Panc1 (cell line): ENCODE data around the gene PDXDC1. TPM values are rescaled to one million over a fixed set of nuclear protein-coding genes. Genes with fewer than 3 reads are reported as not detected.

Experiments
- ATAC-seq: fragments of 200-7000 bp; cut with Tn5 transposase; 2 replicates; pipeline ENCODE4 v1.9.1; 2020; ENCODE audit warnings: mild to moderate bottlenecking, moderate library complexity
- BruUV-seq: library from RNA; stranded (reverse); fragments of 400-500 nt; replicated peaks from 2 replicates; lab custom pipeline; 2021; lab: Mats Ljungman, UMichigan
- CTCF ChIA-PET: fragments of 300-600 bp; sonication (Branson Sonifier 250); formaldehyde crosslinking; loops from one replicate; lab custom pipeline; 2022; ENCODE audit warnings: antibody characterized with exemption; lab: Charles Lee
- POLR2A ChIA-PET: fragments of 300-600 bp; sonication (Branson Sonifier 250); formaldehyde crosslinking; loops from one replicate; lab custom pipeline; 2022; ENCODE audit warnings: antibody characterized with exemption; lab: Charles Lee
- DNase-seq: peaks from one replicate; pipeline ENCODE4 v3.0.0-alpha.2; 2010; ENCODE audit warnings: low read depth, low spot score
- H3K27ac ChIP-seq: 2 replicates; pipeline ENCODE4 v1.5.1; 2011; ENCODE audit warnings: mild to moderate bottlenecking, low read length, inconsistent platforms
- H3K27me3 ChIP-seq: fragments of 200-500 bp; sonication (Bioruptor generic); 2 replicates; pipeline ENCODE4 v1.6.0; 2014; ENCODE audit warnings: low read length, inconsistent platforms; ENCODE audit not compliant: control insufficient read depth, insufficient read depth
- H3K36me3 ChIP-seq: fragments of 200-500 bp; sonication (Bioruptor generic); 2 replicates; pipeline ENCODE4 v1.5.1; 2014; ENCODE audit warnings: inconsistent platforms, mild to moderate bottlenecking, low read length, moderate library complexity; ENCODE audit not compliant: control insufficient read depth, insufficient read depth
- H3K4me1 ChIP-seq: 2 replicates; pipeline ENCODE4 v1.5.1; 2011; ENCODE audit warnings: inconsistent platforms, mild to moderate bottlenecking, low read length, moderate library complexity; ENCODE audit not compliant: control insufficient read depth, insufficient read depth
- H3K4me3 ChIP-seq, 2 experiments: 2 replicates each; pipeline ENCODE4 v1.5.1; 2011 to 2012; ENCODE audit warnings: low read depth in 2 of 2, low read length in 2 of 2, mild to moderate bottlenecking in 2 of 2, inconsistent platforms in 1 of 2, moderate library complexity in 1 of 2
- H3K9me3 ChIP-seq: fragments of 200-500 bp; sonication (Bioruptor generic); 2 replicates; pipeline ENCODE4 v1.5.1; 2014; ENCODE audit warnings: low read depth, mild to moderate bottlenecking, inconsistent platforms, low read length, moderate library complexity; ENCODE audit not compliant: control insufficient read depth, insufficient read depth
- POLR2AphosphoS5 ChIP-seq: IDR thresholded peaks from 2 replicates; pipeline ENCODE4 v1.6.1; 2012; ENCODE audit warnings: mild to moderate bottlenecking, low read depth, low read length, moderate library complexity
- SIN3A ChIP-seq: IDR thresholded peaks from 2 replicates; pipeline ENCODE4 v1.6.1; 2012; ENCODE audit warnings: low read depth, mild to moderate bottlenecking, low read length, moderate library complexity, borderline replicate concordance; ENCODE audit not compliant: insufficient read depth
- TCF7L2 ChIP-seq: IDR thresholded peaks from 2 replicates; pipeline ENCODE4 v1.6.1; 2011; ENCODE audit warnings: mild to moderate bottlenecking, low read depth, low read length, inconsistent platforms
- in situ Hi-C: cut with HindIII; loops from 2 replicates; pipeline ENCODE4 v1.10.0; 2016; ENCODE audit warnings: low sequenced_read_pairs, low pct_unique_long_range_greater_than_20kb
- intact Hi-C: fragments of 100-400 bp; cut with micrococcal nuclease; formaldehyde crosslinking; loops from one replicate; pipeline ENCODE4 v1.10.0; 2022; ENCODE audit not compliant: unreplicated experiment
- total RNA-seq: library from RNA; stranded (reverse); gene quantifications from one replicate; pipeline ENCODE4 v1.2.1, GENCODE V29; 2021; ENCODE audit not compliant: unreplicated experiment
- TF ChIP-seq, protein P1 (sequence below): fragments of 450-650 bp; IDR thresholded peaks from 2 replicates; pipeline ENCODE4 v1.5.1; 2017; ENCODE audit warnings: mild to moderate bottlenecking
- TF ChIP-seq, protein P2 (sequence below), 2 experiments: IDR thresholded peaks; 2 replicates each; pipeline ENCODE4 v1.6.1; 2011 to 2012; ENCODE audit warnings: low read depth in 2 of 2, control low read depth in 1 of 2, low read length in 1 of 2, mild to moderate bottlenecking in 1 of 2, moderate library complexity in 1 of 2; ENCODE audit not compliant: insufficient read depth in 1 of 2

The PDXDC1 gene
- total RNA-seq, 1 experiment from 2014 or later, result 103 TPM

DNA sequence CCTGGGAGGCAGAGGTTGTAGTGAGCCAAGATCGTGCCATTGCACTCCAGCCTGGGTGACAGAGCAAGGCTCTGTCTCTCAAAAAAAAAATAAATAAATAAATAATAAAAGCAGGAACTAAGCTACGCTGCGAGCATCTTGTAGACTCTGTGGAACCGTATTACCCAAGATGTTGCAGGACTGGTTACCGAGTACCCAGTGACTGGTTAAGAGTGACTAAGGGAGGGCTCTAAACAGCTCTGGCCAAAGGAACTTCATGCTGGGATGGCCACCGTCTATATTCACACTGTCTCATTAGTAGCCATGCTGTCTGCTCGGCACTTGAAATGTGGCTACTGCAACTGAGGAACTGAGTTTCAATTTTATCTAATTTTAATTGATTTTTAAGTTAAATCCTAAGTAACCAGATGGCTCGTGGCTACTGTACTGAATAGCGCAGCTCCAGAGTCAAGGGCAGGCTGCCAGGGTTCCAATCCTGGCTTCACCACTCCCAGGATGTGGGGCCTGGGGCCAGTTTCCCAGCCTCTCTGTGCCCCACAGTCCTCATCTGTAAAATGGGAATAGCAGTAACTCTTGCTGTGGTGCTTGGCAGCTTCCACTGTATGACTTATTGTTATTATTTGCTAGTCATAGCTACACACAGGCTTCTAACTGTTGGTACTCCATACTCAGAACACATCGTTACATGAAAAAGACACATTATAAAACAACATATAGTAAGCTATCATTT, 78.1 kb downstream of the PDXDC1 start:
- no peak for TF ChIP-seq SIN3A
- no peak for TF ChIP-seq POLR2AphosphoS5
- TF ChIP-seq TCF7L2, result no peak
- TF ChIP-seq, protein P1, sequence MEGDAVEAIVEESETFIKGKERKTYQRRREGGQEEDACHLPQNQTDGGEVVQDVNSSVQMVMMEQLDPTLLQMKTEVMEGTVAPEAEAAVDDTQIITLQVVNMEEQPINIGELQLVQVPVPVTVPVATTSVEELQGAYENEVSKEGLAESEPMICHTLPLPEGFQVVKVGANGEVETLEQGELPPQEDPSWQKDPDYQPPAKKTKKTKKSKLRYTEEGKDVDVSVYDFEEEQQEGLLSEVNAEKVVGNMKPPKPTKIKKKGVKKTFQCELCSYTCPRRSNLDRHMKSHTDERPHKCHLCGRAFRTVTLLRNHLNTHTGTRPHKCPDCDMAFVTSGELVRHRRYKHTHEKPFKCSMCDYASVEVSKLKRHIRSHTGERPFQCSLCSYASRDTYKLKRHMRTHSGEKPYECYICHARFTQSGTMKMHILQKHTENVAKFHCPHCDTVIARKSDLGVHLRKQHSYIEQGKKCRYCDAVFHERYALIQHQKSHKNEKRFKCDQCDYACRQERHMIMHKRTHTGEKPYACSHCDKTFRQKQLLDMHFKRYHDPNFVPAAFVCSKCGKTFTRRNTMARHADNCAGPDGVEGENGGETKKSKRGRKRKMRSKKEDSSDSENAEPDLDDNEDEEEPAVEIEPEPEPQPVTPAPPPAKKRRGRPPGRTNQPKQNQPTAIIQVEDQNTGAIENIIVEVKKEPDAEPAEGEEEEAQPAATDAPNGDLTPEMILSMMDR, result no peak
- TF ChIP-seq, protein P2, sequence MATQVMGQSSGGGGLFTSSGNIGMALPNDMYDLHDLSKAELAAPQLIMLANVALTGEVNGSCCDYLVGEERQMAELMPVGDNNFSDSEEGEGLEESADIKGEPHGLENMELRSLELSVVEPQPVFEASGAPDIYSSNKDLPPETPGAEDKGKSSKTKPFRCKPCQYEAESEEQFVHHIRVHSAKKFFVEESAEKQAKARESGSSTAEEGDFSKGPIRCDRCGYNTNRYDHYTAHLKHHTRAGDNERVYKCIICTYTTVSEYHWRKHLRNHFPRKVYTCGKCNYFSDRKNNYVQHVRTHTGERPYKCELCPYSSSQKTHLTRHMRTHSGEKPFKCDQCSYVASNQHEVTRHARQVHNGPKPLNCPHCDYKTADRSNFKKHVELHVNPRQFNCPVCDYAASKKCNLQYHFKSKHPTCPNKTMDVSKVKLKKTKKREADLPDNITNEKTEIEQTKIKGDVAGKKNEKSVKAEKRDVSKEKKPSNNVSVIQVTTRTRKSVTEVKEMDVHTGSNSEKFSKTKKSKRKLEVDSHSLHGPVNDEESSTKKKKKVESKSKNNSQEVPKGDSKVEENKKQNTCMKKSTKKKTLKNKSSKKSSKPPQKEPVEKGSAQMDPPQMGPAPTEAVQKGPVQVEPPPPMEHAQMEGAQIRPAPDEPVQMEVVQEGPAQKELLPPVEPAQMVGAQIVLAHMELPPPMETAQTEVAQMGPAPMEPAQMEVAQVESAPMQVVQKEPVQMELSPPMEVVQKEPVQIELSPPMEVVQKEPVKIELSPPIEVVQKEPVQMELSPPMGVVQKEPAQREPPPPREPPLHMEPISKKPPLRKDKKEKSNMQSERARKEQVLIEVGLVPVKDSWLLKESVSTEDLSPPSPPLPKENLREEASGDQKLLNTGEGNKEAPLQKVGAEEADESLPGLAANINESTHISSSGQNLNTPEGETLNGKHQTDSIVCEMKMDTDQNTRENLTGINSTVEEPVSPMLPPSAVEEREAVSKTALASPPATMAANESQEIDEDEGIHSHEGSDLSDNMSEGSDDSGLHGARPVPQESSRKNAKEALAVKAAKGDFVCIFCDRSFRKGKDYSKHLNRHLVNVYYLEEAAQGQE (IDR thresholded peaks at IDR 0.05; ENCODE audit: insufficient read depth in 1 of 2, low read depth in 2 of 2, low read length in 1 of 2), result no peak
- intact Hi-C loops (no loop called here), in situ Hi-C loops (no loop called here)
- ChIA-PET CTCF (no interaction called here), POLR2A (no interaction called here)
- H3K27ac ChIP-seq, result no peak overlapping the region
- peaks cover 15% of the 10 kb centered on the region; the same call in 1 of the 2 replicates for H3K4me1 ChIP-seq
- no TSS peak for BruUV-seq
- no peak for DNase-seq
- H3K9me3 ChIP-seq, result no peaks in the 10 kb centered on the region
- no peaks in the 10 kb centered on the region for H3K27me3 ChIP-seq
- H3K4me3 ChIP-seq, result no peak overlapping the region
- no peak for ATAC-seq
- H3K36me3 ChIP-seq, result no peaks in the 10 kb centered on the region; the same call in 1 of the 2 replicates

DNA sequence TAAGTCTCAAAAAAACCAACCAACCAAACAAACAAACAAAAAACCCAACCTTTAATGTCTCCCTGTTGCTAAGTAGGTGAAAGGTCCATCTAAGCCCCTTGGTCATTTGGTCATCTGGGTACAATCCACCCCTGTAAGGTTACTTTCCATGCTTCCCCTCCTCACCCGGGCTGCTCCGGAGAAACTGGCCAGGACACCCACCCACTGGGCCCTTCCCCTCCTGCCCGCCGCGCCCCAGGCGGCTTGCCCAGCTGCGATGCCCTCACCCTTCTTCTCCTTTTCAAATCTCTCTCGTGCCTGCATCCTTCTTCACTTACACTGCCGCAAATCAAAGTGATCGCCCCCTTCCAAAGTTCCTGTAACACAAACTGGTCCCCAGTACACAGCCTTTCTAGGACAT, 79.1 kb downstream of the PDXDC1 start:
- H3K9me3 ChIP-seq, result no peaks in the 10 kb centered on the region
- ChIA-PET CTCF (no interaction called here), POLR2A (no interaction called here)
- H3K27ac ChIP-seq, result no peak overlapping the region
- H3K4me3 ChIP-seq, result no peak overlapping the region
- no peaks in the 10 kb centered on the region for H3K27me3 ChIP-seq
- intact Hi-C loops, result no loop called here
- BruUV-seq, result no TSS peak
- DNase-seq, result no peak
- ATAC-seq, result no peak
- no peaks in the 10 kb centered on the region; the same call in 1 of the 2 replicates for H3K36me3 ChIP-seq
- H3K4me1 ChIP-seq, result peaks cover 15% of the 10 kb centered on the region; the same call in 1 of the 2 replicates
- TF ChIP-seq, protein P1, result no peak
- in situ Hi-C loops, result no loop called here
